OCI-LY3 (cell line): Measurements from ENCODE around the gene KRI1.

ENCODE experiments used
- EZH2phosphoT487 ChIP-seq: fragments of 200-600 bp; shearing (Covaris generic); IDR thresholded peaks from 2 replicates; pipeline ENCODE4 v1.6.1; 2018; ENCODE audit warnings: antibody characterized with exemption, mixed run types, low read depth
- TF ChIP-seq, protein P1 (sequence below): fragments of 200-600, 300-600 bp; sonication (generic); IDR thresholded peaks from 2 replicates; pipeline ENCODE4 v1.5.1; 2014; ENCODE audit warnings: antibody characterized with exemption, low read length, low read depth

DNA sequence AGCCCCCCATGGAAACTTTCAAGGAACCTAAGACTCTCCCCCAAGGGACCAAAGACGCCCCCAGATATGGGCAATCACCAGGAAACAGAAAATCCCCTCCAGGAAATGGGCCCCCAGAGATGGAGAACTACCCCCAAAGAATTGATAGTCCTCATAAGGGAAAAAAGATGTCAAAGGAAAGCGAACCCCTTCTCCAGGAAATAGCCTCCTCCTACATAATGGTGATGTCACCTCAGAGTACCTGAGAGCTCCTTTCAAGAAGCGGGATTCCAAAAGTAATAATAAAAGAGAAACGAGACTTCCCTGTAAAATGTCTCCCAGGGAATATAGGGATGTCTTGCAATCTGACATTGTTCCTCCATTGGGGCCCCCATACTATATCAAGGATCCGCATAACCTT is 1.8 kb upstream of the KRI1 start:
- TF ChIP-seq, protein P1, sequence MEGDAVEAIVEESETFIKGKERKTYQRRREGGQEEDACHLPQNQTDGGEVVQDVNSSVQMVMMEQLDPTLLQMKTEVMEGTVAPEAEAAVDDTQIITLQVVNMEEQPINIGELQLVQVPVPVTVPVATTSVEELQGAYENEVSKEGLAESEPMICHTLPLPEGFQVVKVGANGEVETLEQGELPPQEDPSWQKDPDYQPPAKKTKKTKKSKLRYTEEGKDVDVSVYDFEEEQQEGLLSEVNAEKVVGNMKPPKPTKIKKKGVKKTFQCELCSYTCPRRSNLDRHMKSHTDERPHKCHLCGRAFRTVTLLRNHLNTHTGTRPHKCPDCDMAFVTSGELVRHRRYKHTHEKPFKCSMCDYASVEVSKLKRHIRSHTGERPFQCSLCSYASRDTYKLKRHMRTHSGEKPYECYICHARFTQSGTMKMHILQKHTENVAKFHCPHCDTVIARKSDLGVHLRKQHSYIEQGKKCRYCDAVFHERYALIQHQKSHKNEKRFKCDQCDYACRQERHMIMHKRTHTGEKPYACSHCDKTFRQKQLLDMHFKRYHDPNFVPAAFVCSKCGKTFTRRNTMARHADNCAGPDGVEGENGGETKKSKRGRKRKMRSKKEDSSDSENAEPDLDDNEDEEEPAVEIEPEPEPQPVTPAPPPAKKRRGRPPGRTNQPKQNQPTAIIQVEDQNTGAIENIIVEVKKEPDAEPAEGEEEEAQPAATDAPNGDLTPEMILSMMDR: no peak
- no peak for TF ChIP-seq EZH2phosphoT487
